Ecto neural progenitor cell (in vitro differentiated cells): ENCODE data around the gene PHF11.

Source experiments
- DNase-seq: peaks from one replicate; pipeline ENCODE4 v3.0.0-alpha.2; 2018; ENCODE audit warnings: low spot score

The PHF11 gene

GRCh38 chr13:49498206-49498605 lies 2.5 kb downstream of the PHF11 start:
- DNase-seq = no peak

- no peak for DNase-seq
Observed at GRCh38 chr13:49499889-49500660, 4.3 kb downstream of the PHF11 start.

GRCh38 chr13:49502954-49503353 lies 7.2 kb downstream of the PHF11 start:
- DNase-seq = no peak

GRCh38 chr13:49503951-49504350 lies 8.2 kb downstream of the PHF11 start:
- DNase-seq = no peak

- no peak for DNase-seq
Observed at GRCh38 chr13:49512578-49512977, 16.8 kb downstream of the PHF11 start.

- DNase-seq = no peak
Observed at GRCh38 chr13:49516467-49516866, 20.7 kb downstream of the PHF11 start.

GRCh38 chr13:49517461-49517860 lies 21.7 kb downstream of the PHF11 start:
- no peak for DNase-seq

- no peak for DNase-seq
Observed at GRCh38 chr13:49521224-49521623, 25.5 kb downstream of the PHF11 start.

GRCh38 chr13:49524740-49525501 lies 29.2 kb downstream of the PHF11 start:
- no peak for DNase-seq

GRCh38 chr13:49527123-49527522 lies 31.4 kb downstream of the PHF11 start:
- DNase-seq = no peak

GRCh38 chr13:49528161-49528560 lies 32.4 kb downstream of the PHF11 start:
- DNase-seq = no peak

- no peak for DNase-seq
Observed at GRCh38 chr13:49530457-49530856, 34.7 kb downstream of the PHF11 start.

- DNase-seq = no peak
Observed at GRCh38 chr13:49532593-49532992, 36.8 kb downstream of the PHF11 start.

GRCh38 chr13:49533011-49533410 lies 37.3 kb downstream of the PHF11 start:
- DNase-seq = no peak

- DNase-seq = no peak
Observed at GRCh38 chr13:49533591-49534269, 38.0 kb downstream of the PHF11 start.

- DNase-seq = no peak
Observed at GRCh38 chr13:49536144-49536873, 40.6 kb downstream of the PHF11 start.

- no peak for DNase-seq
Observed at GRCh38 chr13:49538404-49538803, 42.7 kb downstream of the PHF11 start.

GRCh38 chr13:49539313-49539712 lies 43.6 kb downstream of the PHF11 start:
- no peak for DNase-seq

- no peak for DNase-seq
Observed at GRCh38 chr13:49539746-49540145, 44.0 kb downstream of the PHF11 start.

GRCh38 chr13:49540552-49540951 lies 44.8 kb downstream of the PHF11 start:
- DNase-seq = no peak

GRCh38 chr13:49543656-49544055 lies 47.9 kb downstream of the PHF11 start:
- no peak for DNase-seq

GRCh38 chr13:49545661-49546060 lies 49.9 kb downstream of the PHF11 start:
- no peak for DNase-seq
